LNCaP clone FGC (cell line): ENCODE measurements around the gene GLTP.

Source experiments
- DNase-seq: peaks from one replicate; pipeline ENCODE4 v3.0.0-alpha.2; 2011; ENCODE audit warnings: low read depth
- H3K4me3 ChIP-seq: 2 replicates; pipeline ENCODE4 v1.5.1; 2011; ENCODE audit warnings: mild to moderate bottlenecking, low read depth, low read length, control low read depth
- TF ChIP-seq, protein P1 (sequence below): IDR thresholded peaks from 2 replicates; pipeline ENCODE4 v1.5.1; 2012; ENCODE audit warnings: mild to moderate bottlenecking; ENCODE audit not compliant: control insufficient read depth, insufficient read depth; ENCODE audit errors: extremely low read depth

GLTP gene

DNA sequence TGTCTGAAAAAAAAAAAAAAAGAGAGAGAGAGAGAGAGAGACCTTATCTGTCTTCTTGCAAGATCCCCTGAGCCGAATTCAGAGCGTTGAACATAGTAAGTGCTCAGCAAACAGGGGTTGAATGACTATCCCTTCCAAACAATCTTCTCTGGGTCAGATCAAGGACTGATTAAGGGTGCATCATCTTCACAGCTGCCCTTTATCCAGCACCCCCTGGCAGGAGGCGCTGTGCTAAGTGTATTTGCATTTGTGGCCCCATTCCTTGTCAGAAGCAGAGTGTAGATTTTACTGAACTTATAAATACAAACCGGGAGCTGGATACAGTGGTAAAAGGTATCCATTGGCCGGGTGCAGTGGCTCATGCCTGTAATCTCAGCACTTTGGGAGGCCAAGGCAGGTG is 38.3 kb downstream of the GLTP start:
- H3K4me3 ChIP-seq = no peak overlapping the region
- TF ChIP-seq, protein P1, sequence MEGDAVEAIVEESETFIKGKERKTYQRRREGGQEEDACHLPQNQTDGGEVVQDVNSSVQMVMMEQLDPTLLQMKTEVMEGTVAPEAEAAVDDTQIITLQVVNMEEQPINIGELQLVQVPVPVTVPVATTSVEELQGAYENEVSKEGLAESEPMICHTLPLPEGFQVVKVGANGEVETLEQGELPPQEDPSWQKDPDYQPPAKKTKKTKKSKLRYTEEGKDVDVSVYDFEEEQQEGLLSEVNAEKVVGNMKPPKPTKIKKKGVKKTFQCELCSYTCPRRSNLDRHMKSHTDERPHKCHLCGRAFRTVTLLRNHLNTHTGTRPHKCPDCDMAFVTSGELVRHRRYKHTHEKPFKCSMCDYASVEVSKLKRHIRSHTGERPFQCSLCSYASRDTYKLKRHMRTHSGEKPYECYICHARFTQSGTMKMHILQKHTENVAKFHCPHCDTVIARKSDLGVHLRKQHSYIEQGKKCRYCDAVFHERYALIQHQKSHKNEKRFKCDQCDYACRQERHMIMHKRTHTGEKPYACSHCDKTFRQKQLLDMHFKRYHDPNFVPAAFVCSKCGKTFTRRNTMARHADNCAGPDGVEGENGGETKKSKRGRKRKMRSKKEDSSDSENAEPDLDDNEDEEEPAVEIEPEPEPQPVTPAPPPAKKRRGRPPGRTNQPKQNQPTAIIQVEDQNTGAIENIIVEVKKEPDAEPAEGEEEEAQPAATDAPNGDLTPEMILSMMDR = no peak
- no peak for DNase-seq

GRCh38 chr12:109841356-109841755 is 39.0 kb downstream of the GLTP start:
- no peak for DNase-seq
- H3K4me3 ChIP-seq = no peak overlapping the region
- TF ChIP-seq, protein P1 = no peak

- no peak overlapping the region for H3K4me3 ChIP-seq
- DNase-seq = no peak
- TF ChIP-seq, protein P1 = no peak
Measured at GRCh38 chr12:109840305-109841074, 39.9 kb downstream of the GLTP start.

GRCh38 chr12:109839444-109839843 is 40.9 kb downstream of the GLTP start:
- TF ChIP-seq, protein P1 = no peak
- DNase-seq = no peak
- H3K4me3 ChIP-seq = no peak overlapping the region

GRCh38 chr12:109836916-109837315 is 43.4 kb downstream of the GLTP start:
- no peak for DNase-seq
- no peak overlapping the region for H3K4me3 ChIP-seq
- TF ChIP-seq, protein P1 = no peak

DNA sequence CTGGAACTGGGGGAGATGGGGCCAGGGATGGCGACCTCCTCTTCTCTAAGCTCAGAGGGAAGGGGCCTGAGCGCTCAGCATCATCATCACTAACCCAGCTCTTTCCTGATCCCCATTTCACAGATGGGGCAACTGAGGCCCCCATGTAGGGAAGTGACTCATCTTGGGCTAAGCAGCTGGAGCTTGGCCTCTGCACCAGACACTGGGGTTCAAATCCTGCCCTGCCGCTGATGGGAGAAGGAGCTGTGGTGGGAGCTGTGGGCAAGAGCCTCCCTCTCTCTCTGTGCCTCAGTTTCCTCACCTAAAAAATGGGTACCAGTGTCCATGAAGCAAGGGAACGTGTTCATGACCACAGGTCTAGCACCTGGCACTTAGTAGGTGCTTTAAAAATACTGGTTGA is 44.5 kb downstream of the GLTP start:
- no peak for DNase-seq
- TF ChIP-seq, protein P1 = no peak

More for the DNA sequence above, 44.5 kb downstream of the GLTP start:
- no peak overlapping the region for H3K4me3 ChIP-seq
